GM04503 (cell line): ENCODE results near the gene ABCD2.
"Not testable (repeated sequence)": the region's sequence is repeated elsewhere in the genome, so short reads cannot be mapped to it uniquely, and the experiment has no call there.

ENCODE experiments used
- DNase-seq: peaks from one replicate; pipeline ENCODE4 v3.0.0-alpha.2; 2012; ENCODE audit warnings: low read depth

Gene ABCD2

GRCh38 chr12:39538679-39539104, 80.9 kb downstream of the ABCD2 start:
- no peak for DNase-seq

GRCh38 chr12:39533951-39534350, 85.7 kb downstream of the ABCD2 start:
- DNase-seq, result no peak

- DNase-seq, result no peak
Measured at GRCh38 chr12:39532448-39532847, 87.2 kb downstream of the ABCD2 start.

GRCh38 chr12:39526974-39527373, 92.6 kb downstream of the ABCD2 start:
- no peak for DNase-seq

GRCh38 chr12:39522167-39522566, 97.4 kb downstream of the ABCD2 start:
- not testable (repeated sequence) for DNase-seq

- no peak for DNase-seq
Measured at GRCh38 chr12:39510001-39510400, 109.6 kb downstream of the ABCD2 start.

GRCh38 chr12:39505554-39505953, 114.0 kb downstream of the ABCD2 start:
- DNase-seq, result no peak

- no peak for DNase-seq
Measured at GRCh38 chr12:39505023-39505422, 114.6 kb downstream of the ABCD2 start.

GRCh38 chr12:39503439-39503838, 116.2 kb downstream of the ABCD2 start:
- DNase-seq, result no peak

- no peak for DNase-seq
Measured at GRCh38 chr12:39502726-39503125, 116.9 kb downstream of the ABCD2 start.
